HG03558 (cell line): Measurements from ENCODE around the gene FAM9C.
"Not testable (repeated sequence)": the region's sequence is repeated elsewhere in the genome, so short reads cannot be mapped to it uniquely, and the experiment has no call there.

Experiments used
- ATAC-seq: cut with Tn5 transposase; IDR thresholded peaks from one replicate; pipeline ENCODE4 v1.9.1; 2021; ENCODE audit warnings: moderate number of reproducible peaks; ENCODE audit not compliant: unreplicated experiment; ENCODE audit errors: extremely low read depth

The FAM9C gene

DNA sequence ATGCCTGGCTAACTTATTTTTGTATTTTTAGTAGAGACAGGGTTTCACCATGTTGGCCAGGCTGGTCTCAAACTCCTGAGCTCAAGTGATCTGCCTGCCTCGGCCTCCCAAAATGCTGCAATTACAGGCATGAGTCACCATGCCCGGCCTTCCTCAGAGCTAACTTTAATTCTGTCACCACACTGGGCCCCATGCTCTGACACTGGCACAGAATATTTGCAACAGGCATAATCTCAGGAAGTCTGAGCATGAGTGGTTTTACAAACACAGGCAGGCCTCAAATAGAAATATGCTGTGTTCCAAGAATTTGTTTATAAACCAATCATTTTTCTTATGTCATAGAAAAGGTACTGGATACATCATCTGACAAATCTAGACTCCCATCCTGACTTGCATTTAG is 32.7 kb upstream of the FAM9C start:
- no peak for ATAC-seq

DNA sequence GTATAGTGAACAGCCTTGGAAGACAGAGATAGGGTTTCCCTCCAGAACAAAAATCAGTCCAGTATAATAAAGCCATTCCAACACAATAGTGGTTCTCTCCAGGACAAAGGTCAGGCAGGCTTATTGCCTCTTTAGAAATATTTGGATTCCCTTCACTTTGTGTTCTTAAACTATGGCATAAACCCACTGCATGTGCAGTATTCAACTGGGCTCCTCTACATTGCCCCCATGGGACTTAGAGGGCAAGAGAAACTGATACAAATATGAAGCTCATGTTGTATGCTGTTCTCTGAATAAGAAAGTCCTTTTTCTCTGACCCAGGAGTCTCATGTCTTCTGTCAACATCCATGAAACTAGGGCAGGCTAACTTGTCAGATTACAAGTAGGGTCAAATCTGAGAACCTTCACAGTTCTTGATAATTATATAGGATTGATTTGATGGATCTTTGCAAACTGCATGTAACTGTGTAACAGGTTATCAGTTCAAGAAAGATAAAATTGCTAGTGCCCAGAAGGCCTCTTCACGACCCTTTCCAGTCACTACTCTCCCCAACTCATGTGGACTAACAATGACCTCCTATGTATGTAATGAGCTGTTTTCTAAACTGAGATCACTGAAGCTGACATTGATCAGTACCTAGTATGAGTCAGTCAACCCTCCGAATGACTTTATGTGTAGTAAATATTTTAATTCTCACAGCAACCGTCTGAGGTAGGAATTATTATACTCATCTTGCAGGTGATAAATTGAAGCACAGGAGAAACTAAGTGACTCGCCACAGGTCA is 31.9 kb upstream of the FAM9C start:
- no peak for ATAC-seq

DNA sequence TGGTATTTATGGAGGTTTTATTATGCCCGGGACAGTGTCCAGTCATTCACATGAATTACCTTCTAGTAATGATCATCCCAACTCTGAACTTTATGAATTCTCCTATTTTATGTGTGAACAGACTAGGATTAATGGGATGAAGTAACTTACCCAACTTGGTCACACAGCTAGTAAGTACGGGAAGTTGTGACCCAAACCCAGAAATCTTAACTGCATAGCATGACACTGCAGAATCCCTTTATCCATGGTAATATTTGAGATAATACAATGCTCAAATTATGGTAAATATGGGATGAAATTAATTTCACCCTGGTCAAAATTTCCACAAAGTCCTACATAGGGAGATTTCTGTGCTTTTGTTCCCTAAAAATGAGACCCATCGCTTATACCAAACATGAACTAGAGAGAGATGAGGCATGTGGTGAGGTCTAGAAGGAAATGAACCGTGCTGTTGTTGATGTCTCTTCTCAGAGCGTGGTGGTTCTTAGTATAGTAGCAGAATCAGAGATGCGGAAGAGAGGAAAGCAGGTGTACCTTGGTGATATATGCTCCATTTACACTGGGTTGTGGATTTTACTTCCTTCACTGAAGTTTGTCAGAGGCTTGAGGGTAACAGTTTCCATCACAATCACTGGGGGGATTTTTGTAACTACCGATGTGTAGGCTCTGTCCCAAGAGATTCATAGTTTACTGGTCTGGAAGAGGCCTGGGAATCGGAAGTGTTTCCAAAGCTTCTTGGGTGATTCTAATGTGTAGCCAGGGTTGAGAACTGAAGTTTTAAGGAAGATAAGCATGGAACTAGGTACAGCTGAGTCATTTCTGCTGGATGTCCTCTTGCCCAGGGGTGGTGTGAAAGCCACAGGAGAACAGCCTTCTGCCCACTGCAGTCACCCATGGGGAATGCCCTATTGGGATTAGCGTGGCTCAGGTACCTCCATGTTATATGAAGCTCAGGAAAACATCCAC is 30.2 kb upstream of the FAM9C start:
- peak; percentile 72 for ATAC-seq

DNA sequence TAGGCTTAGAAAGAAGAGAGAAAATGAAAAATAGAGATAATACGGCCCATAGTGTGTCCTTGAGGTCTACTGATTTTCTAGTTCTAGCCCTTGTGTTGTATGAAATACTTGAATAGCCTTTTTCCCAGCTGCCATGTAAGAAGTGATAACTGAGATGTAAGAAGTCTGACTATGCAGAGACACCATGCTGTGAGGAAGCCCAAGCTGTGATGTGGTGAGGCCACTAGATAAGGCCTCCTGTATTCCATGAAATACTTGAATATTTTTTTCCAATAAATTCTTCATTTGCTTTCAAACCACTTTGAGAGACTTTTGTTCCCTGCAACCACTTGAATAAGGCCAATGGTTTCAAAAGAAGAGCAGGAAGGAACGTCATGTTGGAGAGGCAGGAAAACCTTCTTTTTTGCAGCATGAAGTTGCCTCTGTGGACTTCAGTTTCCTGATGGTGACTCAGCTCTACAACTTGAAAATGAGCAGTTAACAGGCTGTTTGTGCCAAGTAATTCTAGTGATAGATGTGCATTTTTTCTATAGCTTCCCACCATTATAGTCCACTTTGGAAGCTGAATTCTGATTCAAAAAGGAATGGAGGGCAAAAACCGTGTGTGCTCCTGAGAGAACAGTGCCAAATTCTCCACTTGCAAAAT is 25.5 kb upstream of the FAM9C start:
- no peak for ATAC-seq

DNA sequence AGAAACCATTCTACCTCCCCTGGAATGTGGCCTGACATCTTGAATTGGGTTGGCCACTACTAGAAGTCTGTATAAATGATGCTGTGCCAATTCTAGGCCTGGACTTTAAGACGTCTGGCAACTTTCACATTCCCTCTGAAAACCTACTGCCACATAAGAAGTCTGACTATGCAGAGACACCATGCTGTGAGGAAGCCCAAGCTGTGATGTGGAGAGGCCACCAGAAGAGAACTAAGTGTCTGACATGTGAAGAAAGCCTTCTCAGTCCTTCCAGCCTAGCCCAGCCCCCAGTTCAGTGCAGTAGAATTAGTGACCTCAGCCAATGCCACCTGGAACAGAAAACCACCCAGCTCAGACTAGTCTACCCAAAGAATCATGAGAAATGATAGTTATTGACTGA is 24.2 kb upstream of the FAM9C start:
- ATAC-seq: no peak

DNA sequence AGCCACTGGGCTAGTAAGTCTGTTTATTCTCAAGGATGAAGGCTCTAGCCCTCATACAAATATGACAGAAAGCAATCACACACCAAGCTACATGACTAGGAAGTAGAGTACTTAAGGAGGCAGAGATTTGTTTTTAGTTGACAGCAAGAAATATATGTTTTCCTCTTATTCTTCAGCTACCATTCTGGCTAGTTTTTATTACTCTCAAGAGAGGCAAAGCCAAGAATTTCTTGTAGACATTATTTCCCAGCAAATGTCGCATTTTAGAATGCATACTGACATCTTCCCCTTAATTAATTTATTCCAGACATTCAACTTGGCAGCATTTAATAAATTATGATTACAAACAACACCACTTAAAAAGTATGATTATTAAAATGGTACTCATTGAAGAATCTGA is 23.4 kb upstream of the FAM9C start:
- ATAC-seq: no peak

DNA sequence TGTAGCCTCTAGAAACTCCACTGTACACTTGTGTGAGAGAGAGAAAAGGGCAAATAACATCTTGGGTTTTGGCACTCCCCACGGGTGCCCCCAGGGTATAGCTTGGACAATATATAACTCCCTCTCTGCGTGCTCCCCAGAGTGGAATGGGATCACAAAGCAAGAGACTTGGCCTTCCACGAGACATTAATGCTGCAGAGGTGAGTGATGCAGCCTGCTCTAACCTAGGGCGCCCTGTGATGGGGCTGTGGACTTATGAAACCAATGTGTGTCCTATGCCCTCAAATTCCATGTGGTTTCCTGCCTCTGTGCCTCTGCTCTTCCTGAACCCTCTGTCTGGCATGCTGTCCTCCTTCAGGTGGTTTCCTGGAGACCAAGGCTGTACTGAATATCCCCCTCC is 22.0 kb upstream of the FAM9C start:
- ATAC-seq: no peak

DNA sequence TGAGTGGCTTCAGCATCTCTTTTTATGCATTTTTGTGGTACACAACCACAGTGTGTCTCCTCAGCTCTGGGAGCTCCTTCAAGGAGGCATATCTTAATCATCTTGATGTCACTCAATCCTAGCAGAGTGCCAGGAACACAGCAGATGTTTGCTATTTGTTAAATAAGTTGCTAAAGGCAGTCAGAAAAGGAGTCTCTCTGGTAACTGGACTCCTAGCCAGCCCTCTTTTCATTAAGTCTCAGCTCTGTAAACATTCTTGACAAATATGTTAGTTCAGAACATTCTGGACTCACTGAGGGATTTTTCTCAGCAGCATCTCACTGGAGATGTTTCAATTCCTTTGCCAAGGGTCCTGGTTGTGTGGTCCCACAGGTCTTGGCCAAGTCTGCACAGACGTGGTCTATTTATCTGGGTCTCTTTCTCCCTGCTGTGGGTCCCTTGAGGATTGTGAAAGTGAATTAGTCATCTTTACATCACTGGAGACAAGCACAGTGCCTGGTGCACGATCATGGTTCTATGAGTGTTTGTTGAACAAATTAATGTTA is 20.3 kb upstream of the FAM9C start:
- no peak for ATAC-seq

DNA sequence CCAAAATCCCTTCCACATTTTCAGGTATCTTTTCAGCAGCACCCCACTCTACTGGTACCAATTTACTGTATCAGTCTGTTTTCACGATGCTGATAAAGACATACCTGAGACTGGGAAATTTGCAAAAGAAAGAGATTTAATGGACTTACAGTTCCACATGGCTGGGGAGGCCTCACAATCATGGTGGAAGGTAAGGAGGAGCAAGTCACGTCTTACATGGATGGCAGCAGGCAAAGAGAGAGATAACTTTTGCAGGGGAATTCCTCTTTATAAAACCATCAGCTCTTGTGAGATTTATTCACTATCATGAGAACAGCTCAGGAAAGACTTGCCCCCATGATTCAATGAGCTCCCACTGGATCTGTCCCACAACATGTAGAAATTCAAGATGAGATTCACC is 18.7 kb upstream of the FAM9C start:
- ATAC-seq: not testable (repeated sequence)

DNA sequence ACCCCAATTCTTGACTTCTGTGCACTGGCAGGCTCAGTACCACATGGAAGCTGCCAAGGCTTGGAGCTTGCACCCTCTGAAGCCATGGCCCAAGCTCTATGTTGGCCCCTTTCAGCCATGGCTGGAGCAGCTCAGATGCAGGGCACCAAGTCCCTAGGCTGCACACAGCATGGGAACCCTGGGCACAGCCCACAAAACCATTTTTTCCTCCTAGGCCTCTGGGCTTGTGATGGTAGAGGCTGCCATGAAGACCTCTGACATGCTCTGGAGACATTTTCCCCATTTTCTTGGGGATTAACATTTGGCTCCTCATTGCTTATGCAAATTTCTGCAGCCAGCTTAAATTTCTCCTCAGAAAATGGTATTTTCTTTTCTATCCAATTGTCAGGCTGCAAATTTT is 17.9 kb upstream of the FAM9C start:
- ATAC-seq: not testable (repeated sequence)

DNA sequence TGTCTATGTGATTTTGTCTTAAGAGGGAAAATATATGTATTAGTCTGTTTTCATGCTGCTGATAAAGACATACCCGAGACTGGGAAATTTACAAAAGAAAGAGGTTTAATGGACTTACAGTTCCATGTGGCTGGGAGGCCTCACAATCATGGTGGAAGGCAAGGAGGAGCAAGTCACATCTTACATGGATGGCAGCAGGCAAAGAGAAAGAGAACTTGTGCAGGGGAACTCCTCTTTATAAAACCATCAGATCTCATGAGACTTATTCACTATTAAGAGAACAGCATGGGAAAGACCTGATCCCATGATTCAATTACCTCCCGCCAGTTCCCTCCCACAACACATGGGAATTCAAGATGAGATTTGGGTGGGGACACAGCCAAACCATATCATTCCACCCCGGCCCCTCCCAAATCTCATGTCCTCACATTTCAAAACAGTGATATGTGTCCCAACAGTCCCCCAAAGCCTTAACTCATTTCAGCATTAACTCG is 16.8 kb upstream of the FAM9C start:
- ATAC-seq: not testable (repeated sequence)

DNA sequence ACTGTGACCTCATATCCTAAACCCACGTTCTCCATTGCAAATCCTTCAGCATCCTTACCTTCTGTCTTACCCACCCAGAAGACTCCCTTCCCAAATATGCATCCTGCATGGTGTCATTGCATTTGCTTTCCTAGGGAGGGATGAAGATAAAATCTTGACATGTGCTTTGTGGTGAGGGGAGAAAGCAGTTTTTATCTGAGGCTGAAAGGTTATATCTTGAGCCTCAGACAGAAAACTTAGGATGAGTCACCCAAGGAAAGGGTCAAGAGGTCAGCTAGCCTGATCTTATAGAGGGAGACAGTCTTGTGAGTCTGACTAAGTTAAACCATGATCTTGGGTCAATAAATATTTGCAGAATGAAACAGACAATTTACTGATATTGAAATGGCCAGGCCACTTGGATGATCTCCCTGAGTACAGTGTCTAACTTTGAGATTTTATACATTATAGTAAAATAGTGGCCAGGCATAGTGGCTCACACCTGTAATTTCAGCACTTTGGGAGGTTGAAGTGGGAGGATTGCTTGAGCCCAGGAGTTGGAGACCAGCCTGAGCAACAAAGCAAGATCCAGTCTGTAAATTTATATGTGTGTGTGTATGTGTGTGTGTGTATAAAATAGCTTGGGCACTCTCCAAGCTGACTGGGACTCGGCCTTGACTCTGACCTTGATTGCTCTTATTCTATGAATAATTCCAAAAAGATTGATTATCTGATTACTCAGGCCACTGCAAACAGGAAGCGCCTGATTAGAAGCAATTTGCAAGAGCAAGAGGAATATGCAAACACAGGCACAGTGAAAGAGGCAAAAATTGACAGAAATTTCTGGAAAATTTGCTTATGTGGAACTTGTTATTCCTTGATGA is 15.4 kb upstream of the FAM9C start:
- ATAC-seq: no peak

DNA sequence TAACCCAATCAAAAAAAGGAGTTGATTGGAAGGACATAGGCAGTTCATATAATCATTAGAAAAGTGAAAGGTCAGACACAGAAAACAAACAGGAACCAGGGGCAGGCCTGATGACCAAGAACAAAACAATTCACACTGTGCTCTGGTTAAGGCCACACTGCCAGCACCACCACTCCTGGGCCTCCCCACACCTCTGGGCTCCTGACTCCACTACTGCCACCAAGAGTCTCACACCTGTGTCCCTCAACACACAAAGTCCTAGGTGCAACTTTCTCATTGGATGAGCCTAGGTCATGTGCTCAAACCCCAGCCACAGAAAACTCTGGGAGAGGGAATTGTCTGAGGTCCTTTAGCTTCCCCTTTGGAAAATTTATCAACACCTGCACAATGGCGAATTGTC is 11.1 kb upstream of the FAM9C start:
- no peak for ATAC-seq

DNA sequence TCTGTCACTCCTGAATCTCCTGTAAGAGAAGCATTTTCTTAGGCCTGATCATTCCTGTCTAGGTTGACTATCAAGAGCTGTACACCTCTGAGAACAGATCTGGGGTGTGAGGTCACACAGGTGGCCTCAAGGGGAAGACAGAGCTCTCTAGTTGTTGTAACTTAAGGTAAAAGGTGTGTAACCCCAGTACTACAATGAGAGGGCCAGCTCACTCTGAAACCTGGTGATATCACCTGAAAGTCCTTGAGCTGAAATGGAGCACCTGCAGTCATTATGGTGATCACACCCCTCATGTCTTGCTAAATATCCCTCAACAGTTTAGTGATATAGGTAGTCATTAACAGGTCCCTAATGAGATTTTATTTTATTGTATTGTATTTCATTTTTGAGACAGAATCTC is 8.8 kb upstream of the FAM9C start:
- no peak for ATAC-seq

DNA sequence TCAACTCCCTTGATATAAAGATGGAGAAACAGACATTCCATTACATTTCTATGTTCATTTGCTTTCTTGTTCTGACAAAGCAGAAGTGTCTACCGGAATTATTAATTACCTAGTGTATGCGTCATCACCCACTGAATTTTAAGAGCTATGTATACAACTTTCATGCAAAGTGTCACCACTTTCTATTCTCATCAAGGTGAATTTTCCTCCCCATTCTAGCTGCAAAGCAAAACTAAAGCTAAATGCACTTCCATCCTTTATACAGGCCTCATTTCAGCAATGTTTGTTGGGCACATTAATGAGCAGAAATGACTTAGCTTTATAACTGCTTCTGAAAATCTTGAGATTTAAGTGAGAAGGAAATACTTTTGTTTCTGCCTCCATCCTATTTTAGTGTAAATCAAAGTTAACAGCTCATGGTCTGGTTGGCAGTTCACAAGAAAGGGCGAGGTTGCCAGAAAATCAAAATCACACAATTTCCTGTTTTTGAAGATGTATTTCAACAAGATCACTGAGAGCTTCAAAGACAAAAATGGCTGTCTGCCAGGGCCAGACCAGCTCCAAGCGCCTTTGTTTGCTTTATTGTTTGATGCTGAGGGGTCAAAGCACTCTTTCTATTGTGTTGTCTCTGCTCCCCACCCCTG is 7.2 kb upstream of the FAM9C start:
- peak; percentile 67 for ATAC-seq

DNA sequence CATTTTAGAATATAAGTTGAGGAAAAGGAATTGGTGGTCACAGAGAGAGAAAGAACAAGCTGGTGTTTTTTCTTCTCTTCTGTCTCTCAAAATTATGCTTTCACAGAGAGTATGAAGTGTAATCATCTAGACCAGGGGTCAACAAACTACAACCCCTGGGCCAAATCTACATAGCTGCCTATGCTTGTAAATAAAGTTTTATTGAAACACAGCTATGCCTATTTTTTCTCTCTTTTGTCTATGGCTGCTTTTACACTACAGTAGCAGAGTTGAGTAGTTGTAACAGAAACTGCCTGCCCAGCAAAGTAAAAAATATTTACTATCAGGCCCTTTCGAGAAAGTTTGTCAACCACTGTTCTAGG is 6.7 kb upstream of the FAM9C start:
- ATAC-seq: no peak

DNA sequence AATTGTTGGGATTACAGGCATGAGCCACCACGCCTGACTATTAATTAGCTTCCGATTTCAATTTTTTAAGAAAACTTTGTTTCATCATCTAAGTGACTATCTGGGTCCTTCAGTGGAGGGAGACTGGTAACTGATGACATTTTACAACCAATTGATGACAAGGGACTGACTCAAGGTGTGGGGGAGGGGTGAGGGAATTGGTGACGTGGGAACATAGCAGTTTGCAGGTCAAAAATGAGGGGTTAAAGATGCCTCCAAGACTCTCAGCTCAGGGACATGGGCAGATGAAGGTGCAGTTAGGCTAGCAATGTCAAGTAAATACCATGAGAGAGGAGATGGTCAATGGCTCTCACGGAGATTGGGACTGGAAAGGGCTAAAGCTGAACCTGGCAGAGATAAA is 5.7 kb upstream of the FAM9C start:
- no peak for ATAC-seq

DNA sequence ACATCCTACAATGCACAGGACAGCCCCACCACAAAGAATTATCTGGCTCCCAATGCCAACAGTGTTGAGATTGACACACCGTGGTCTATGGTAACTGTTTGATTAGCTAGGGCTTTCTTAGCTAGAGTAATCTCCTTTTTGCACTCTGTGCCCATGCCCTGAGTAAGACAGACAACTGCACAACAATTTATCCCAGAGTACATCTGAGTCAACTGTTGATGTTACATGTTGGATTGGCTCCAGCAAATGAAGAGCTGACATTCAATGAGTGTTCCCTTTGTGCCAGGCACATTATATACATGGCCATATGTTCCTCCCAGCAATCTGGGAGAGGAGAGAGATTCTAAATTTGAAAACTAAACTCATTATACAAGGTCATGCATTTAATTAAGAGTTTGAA is 3.9 kb upstream of the FAM9C start:
- no peak for ATAC-seq

DNA sequence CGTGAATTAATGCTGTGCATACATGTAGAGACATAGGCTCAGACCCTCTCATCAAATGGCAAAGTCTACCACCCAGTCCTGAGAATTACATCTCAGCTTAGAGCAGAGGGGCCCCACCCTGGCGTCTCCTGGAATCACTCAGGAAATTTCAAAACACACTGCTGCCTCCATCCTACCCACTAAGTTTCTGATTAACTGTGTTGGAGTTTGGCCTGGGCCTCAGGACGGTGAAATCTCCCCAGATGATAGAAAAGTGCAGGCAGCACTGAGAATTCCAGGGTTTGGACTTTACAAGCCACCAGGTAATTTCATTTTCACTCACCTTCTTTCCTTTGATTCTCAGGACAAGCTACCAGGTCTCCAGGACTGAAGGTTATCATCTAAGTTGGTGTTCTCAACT is 3.3 kb upstream of the FAM9C start:
- ATAC-seq: no peak
